ENCODE results near the gene PI4KA. TPM values are rescaled to one million over a fixed set of nuclear protein-coding genes. Genes with fewer than 3 reads are reported as not detected.

The PI4KA gene
- total RNA-seq, 1 donor from 2014 or later = 40.5 TPM

GRCh38 chr22:20786536-20786979, 72.1 kb downstream of the PI4KA start:
- DNase-seq = no peak
- no peaks in the 10 kb centered on the region for H3K27me3 ChIP-seq (ENCODE audit: low read depth)
- no peaks in the 10 kb centered on the region for H3K9me3 ChIP-seq (replicated peaks)
- peak overlapping the region; percentile 52 for H3K27ac ChIP-seq (replicated peaks)
- intact Hi-C loops (cut with micrococcal nuclease) = no loop called here
- no peak overlapping the region for H3K4me3 ChIP-seq
- peaks cover 28% of the 10 kb centered on the region for H3K4me1 ChIP-seq
- peaks cover 43% of the 10 kb centered on the region for H3K36me3 ChIP-seq
- TF ChIP-seq, protein P1, sequence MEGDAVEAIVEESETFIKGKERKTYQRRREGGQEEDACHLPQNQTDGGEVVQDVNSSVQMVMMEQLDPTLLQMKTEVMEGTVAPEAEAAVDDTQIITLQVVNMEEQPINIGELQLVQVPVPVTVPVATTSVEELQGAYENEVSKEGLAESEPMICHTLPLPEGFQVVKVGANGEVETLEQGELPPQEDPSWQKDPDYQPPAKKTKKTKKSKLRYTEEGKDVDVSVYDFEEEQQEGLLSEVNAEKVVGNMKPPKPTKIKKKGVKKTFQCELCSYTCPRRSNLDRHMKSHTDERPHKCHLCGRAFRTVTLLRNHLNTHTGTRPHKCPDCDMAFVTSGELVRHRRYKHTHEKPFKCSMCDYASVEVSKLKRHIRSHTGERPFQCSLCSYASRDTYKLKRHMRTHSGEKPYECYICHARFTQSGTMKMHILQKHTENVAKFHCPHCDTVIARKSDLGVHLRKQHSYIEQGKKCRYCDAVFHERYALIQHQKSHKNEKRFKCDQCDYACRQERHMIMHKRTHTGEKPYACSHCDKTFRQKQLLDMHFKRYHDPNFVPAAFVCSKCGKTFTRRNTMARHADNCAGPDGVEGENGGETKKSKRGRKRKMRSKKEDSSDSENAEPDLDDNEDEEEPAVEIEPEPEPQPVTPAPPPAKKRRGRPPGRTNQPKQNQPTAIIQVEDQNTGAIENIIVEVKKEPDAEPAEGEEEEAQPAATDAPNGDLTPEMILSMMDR (IDR thresholded peaks at IDR 0.05; ENCODE audit: borderline replicate concordance) = no peak

DNA sequence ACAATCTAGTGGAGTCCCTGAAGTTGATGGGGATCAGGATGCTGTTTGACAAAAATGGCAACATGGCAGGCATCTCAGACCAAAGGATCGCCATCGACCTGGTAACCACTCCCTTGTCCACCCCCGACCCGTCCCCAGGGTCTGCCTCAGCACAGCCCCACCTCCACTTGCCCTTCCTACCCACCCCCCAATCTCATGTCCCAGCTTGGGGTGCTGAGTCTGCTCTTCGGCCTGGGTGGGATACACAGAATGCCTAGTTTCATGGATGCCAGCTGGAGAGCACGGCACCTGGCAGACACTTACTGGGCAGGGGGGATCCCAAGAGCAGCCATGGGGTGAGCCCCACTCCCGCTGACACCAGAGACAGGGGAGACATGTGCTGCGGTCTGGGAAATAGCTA, 72.6 kb downstream of the PI4KA start:
- intact Hi-C loops (cut with micrococcal nuclease) = no loop called here
- H3K27me3 ChIP-seq (ENCODE audit: low read depth) = no peaks in the 10 kb centered on the region
- H3K9me3 ChIP-seq (replicated peaks) = no peaks in the 10 kb centered on the region
- TF ChIP-seq, protein P1 (IDR thresholded peaks at IDR 0.05; ENCODE audit: borderline replicate concordance) = no peak
- H3K36me3 ChIP-seq = peaks cover 38% of the 10 kb centered on the region
- H3K4me3 ChIP-seq = no peak overlapping the region
- H3K27ac ChIP-seq (replicated peaks) = no peak overlapping the region
- peaks cover 28% of the 10 kb centered on the region for H3K4me1 ChIP-seq
- DNase-seq = no peak

DNA sequence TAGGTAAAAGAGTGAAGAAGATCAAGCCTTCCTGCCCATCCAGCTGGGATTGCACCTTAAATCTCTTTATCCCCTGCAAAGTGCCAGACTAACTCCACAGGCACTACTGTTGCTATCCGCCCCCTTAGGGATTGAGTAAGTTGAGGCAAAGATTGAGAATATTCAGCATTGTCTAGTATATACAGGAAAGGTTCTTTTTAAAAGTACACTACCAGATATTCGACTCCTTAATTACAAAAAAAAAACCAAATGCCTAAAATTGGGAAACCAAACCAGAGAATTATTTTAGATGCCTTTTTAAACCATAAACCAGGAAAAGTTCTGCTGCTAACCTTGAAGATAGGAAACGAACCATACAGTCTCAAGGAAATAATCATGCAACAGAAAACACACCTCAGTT, 73.2 kb downstream of the PI4KA start:
- H3K4me1 ChIP-seq = peaks cover 28% of the 10 kb centered on the region

GRCh38 chr22:20783844-20784723, 74.5 kb downstream of the PI4KA start:
- intact Hi-C loops (cut with micrococcal nuclease) = no loop called here
- no peaks in the 10 kb centered on the region for H3K9me3 ChIP-seq (replicated peaks)
- TF ChIP-seq, protein P1 (IDR thresholded peaks at IDR 0.05; ENCODE audit: borderline replicate concordance) = peak; percentile 71
- H3K27ac ChIP-seq (replicated peaks) = no peak overlapping the region
- peaks cover 28% of the 10 kb centered on the region for H3K4me1 ChIP-seq
- H3K27me3 ChIP-seq (ENCODE audit: low read depth) = no peaks in the 10 kb centered on the region
- peaks cover 39% of the 10 kb centered on the region for H3K36me3 ChIP-seq
- DNase-seq = no peak
- H3K4me3 ChIP-seq = no peak overlapping the region

More for the DNA sequence above, 73.2 kb downstream of the PI4KA start:
- no peak overlapping the region for H3K4me3 ChIP-seq
- intact Hi-C loops (cut with micrococcal nuclease) = no loop called here
- no peaks in the 10 kb centered on the region for H3K9me3 ChIP-seq (replicated peaks)
- H3K27ac ChIP-seq (replicated peaks) = no peak overlapping the region
- no peaks in the 10 kb centered on the region for H3K27me3 ChIP-seq (ENCODE audit: low read depth)
- H3K36me3 ChIP-seq = peaks cover 37% of the 10 kb centered on the region
- no peak for DNase-seq
- TF ChIP-seq, protein P1 (IDR thresholded peaks at IDR 0.05; ENCODE audit: borderline replicate concordance) = no peak

- no peak overlapping the region for H3K4me3 ChIP-seq
- H3K4me1 ChIP-seq = peaks cover 26% of the 10 kb centered on the region
- peaks cover 39% of the 10 kb centered on the region for H3K36me3 ChIP-seq
- H3K27ac ChIP-seq (replicated peaks) = no peak overlapping the region
- H3K27me3 ChIP-seq (ENCODE audit: low read depth) = no peaks in the 10 kb centered on the region
- intact Hi-C loops (cut with micrococcal nuclease) = no loop called here
- no peak for DNase-seq
- TF ChIP-seq, protein P1 (IDR thresholded peaks at IDR 0.05; ENCODE audit: borderline replicate concordance) = no peak
- H3K9me3 ChIP-seq (replicated peaks) = no peaks in the 10 kb centered on the region
These were observed 75.3 kb downstream of the PI4KA start for GRCh38 chr22:20783300-20783673.

All from left ventricle myocardium inferior (tissue), 1 donor.